Sigmoid colon (tissue), 4 donors: ENCODE results near the gene CARD19.

Source experiments
- EP300 ChIP-seq, 4 donors: sonication (generic); formaldehyde crosslinking; IDR thresholded peaks; one replicate each; pipeline ENCODE4 v1.6.1; 2017; ENCODE audit warnings: antibody characterized with exemption in 4 of 4
- POLR2A ChIP-seq, 2 donors: fragments of 450-650 bp; IDR thresholded peaks; one replicate each; pipeline ENCODE4 v1.6.1; 2016; ENCODE audit warnings: antibody characterized with exemption in 2 of 2, mild to moderate bottlenecking in 2 of 2, moderate library complexity in 2 of 2
- POLR2AphosphoS5 ChIP-seq, 4 donors: sonication (generic); formaldehyde crosslinking; IDR thresholded peaks; one replicate each; pipeline ENCODE4 v1.6.1; 2017; ENCODE audit warnings: antibody characterized with exemption in 4 of 4
- TF ChIP-seq, protein P1 (sequence below), 4 experiments: fragments of 450-650 bp in 3 of 4; fragments of 200-600 bp in 1 of 4; IDR thresholded peaks; one replicate each; pipeline ENCODE4 v1.5.1; 2016 to 2019; ENCODE audit warnings: antibody characterized with exemption in 4 of 4, mild to moderate bottlenecking in 3 of 4, moderate library complexity in 2 of 4

DNA sequence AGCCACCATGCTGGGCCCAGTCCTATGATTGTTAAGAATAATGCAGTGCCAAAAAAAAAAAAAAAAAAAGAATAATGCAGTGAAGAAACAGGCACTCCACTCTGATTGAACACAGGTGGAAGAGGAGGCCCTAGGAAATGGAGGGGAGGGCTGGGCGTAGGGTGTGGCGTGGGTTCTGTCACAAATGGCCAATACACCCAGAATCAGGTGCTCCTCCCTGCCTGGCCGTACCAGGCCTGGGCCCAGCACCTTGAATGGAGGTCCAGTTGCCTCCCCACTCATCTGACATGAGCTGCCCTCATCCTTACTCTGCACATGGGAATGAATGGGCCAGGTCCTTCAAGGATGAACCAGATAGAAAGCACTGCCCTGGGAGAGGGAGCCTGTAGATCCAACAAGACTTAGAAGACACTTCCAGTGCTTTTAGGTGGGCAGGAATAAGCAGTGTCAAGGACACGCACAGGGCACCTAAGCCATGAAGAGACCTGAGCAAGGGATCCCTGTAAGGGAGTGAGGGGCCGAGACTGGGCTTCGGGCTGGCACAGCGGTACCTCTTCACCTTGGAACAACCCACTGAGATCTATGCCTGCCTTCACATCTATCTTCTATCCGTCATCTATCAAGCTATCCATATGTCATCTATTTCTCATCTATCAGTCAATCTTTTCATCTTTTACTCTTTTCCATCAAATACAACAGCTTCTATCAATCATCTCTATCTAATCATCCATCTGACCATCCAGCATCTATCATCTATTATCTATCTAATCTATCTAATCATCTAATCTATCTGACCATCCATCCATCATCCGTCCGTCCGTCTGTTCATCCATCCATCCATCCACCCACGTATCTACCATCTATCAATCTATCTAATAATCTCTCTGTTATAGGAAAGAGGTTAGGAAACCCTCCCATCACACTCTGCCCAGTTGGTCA lies 22.2 kb downstream of the CARD19 start:
- no peak for TF ChIP-seq POLR2A (IDR thresholded peaks at IDR 0.05)
- TF ChIP-seq, protein P1, sequence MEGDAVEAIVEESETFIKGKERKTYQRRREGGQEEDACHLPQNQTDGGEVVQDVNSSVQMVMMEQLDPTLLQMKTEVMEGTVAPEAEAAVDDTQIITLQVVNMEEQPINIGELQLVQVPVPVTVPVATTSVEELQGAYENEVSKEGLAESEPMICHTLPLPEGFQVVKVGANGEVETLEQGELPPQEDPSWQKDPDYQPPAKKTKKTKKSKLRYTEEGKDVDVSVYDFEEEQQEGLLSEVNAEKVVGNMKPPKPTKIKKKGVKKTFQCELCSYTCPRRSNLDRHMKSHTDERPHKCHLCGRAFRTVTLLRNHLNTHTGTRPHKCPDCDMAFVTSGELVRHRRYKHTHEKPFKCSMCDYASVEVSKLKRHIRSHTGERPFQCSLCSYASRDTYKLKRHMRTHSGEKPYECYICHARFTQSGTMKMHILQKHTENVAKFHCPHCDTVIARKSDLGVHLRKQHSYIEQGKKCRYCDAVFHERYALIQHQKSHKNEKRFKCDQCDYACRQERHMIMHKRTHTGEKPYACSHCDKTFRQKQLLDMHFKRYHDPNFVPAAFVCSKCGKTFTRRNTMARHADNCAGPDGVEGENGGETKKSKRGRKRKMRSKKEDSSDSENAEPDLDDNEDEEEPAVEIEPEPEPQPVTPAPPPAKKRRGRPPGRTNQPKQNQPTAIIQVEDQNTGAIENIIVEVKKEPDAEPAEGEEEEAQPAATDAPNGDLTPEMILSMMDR (IDR thresholded peaks at IDR 0.05): no peak
- TF ChIP-seq POLR2AphosphoS5 (IDR thresholded peaks at IDR 0.05): no peak
- no peak for TF ChIP-seq EP300 (IDR thresholded peaks at IDR 0.05)
